ENCODE measurements around the gene ARHGAP24.

The ARHGAP24 gene

GRCh38 chr4:85736571-85736970 is 261.6 kb downstream of the ARHGAP24 start:
- Histone ChIP-seq H2BK5ac (ENCODE audit: low read depth, low read length, poor library complexity) (no peak overlapping the region), H2BK120ac (ENCODE audit: insufficient read depth, low read length, poor library complexity) (no peak overlapping the region), H3K18ac (ENCODE audit: low read length) (no peak overlapping the region), H2BK12ac (ENCODE audit: low read length) (no peak overlapping the region), H3K4me3 (ENCODE audit: low read depth, low read length) (no peak overlapping the region), H4K91ac (ENCODE audit: low read depth, low read length) (no peak overlapping the region), H3K79me1 (ENCODE audit: low read length) (no peaks in the 10 kb centered on the region), H3K9ac (ENCODE audit: low read length) (no peak overlapping the region), H2AFZ (ENCODE audit: insufficient read depth, low read length, poor library complexity) (no peak overlapping the region), H3K4me2 (ENCODE audit: low read length) (no peak overlapping the region), H4K8ac (ENCODE audit: low read depth, low read length) (no peak overlapping the region), H3K14ac (ENCODE audit: low read length) (no peak overlapping the region), H3K9me3 (ENCODE audit: insufficient read depth, low read depth, low read length) (no peaks in the 10 kb centered on the region), H3K23ac (ENCODE audit: low read length) (no peak overlapping the region), H3K4me1 (ENCODE audit: control insufficient read depth in 1 of 2, insufficient read depth in 2 of 2, low read length in 2 of 2) (no peaks in the 10 kb centered on the region), H3K36me3 (ENCODE audit: control insufficient read depth in 1 of 2, insufficient read depth in 2 of 2, low read length in 2 of 2) (no peaks in the 10 kb centered on the region), H3K4ac (ENCODE audit: low read depth, low read length) (no peak overlapping the region), H3K27me3 (ENCODE audit: insufficient read depth, low read length) (no peaks in the 10 kb centered on the region), H3K27ac (ENCODE audit: low read depth, low read length) (no peak overlapping the region), H3K79me2 (ENCODE audit: control insufficient read depth, insufficient read depth, low read length, poor library complexity) (no peaks in the 10 kb centered on the region), H2AK5ac (ENCODE audit: low read length) (no peak overlapping the region), H4K12ac (ENCODE audit: low read depth, low read length) (no peak overlapping the region)
- no CpG with 5 or more reads among the region's 2 CpGs for WGBS (ENCODE audit: extremely low coverage, insufficient coverage, insufficient read length)
- DNase-seq = no peak

- no peaks in the 10 kb centered on the region for H3K27me3 ChIP-seq (ENCODE audit: insufficient read depth, low read length)
- H3K79me2 ChIP-seq (ENCODE audit: control insufficient read depth, insufficient read depth, low read length, poor library complexity) = no peaks in the 10 kb centered on the region
- no peak overlapping the region for H4K12ac ChIP-seq (ENCODE audit: low read depth, low read length)
- no CpG with 5 or more reads among the region's 1 CpG for WGBS (ENCODE audit: extremely low coverage, insufficient coverage, insufficient read length)
- H2BK120ac ChIP-seq (ENCODE audit: insufficient read depth, low read length, poor library complexity) = no peak overlapping the region
- H3K18ac ChIP-seq (ENCODE audit: low read length) = no peak overlapping the region
- H4K91ac ChIP-seq (ENCODE audit: low read depth, low read length) = no peak overlapping the region
- no peak overlapping the region for H2BK12ac ChIP-seq (ENCODE audit: low read length)
- H3K27ac ChIP-seq (ENCODE audit: low read depth, low read length) = no peak overlapping the region
- no peaks in the 10 kb centered on the region for H3K36me3 ChIP-seq (ENCODE audit: control insufficient read depth in 1 of 2, insufficient read depth in 2 of 2, low read length in 2 of 2)
- no peak overlapping the region for H3K23ac ChIP-seq (ENCODE audit: low read length)
- no peak overlapping the region for H3K14ac ChIP-seq (ENCODE audit: low read length)
- peaks cover 0 to 2% of the 10 kb centered on the region in 2 experiments for H3K4me1 ChIP-seq (ENCODE audit: control insufficient read depth in 1 of 2, insufficient read depth in 2 of 2, low read length in 2 of 2)
- no peak overlapping the region for H3K9ac ChIP-seq (ENCODE audit: low read length)
- H4K8ac ChIP-seq (ENCODE audit: low read depth, low read length) = no peak overlapping the region
- no peaks in the 10 kb centered on the region for H3K79me1 ChIP-seq (ENCODE audit: low read length)
- H2AK5ac ChIP-seq (ENCODE audit: low read length) = no peak overlapping the region
- H2BK5ac ChIP-seq (ENCODE audit: low read depth, low read length, poor library complexity) = no peak overlapping the region
- DNase-seq = no peak
- H3K4me2 ChIP-seq (ENCODE audit: low read length) = no peak overlapping the region
- no peak overlapping the region for H3K4ac ChIP-seq (ENCODE audit: low read depth, low read length)
- H2AFZ ChIP-seq (ENCODE audit: insufficient read depth, low read length, poor library complexity) = no peak overlapping the region
- H3K4me3 ChIP-seq (ENCODE audit: low read depth, low read length) = no peak overlapping the region
- H3K9me3 ChIP-seq (ENCODE audit: insufficient read depth, low read depth, low read length) = no peaks in the 10 kb centered on the region
These were observed 262.3 kb downstream of the ARHGAP24 start for GRCh38 chr4:85737254-85737653.

- no peak overlapping the region for H2BK120ac ChIP-seq (ENCODE audit: insufficient read depth, low read length, poor library complexity)
- no peaks in the 10 kb centered on the region for H3K9me3 ChIP-seq (ENCODE audit: insufficient read depth, low read depth, low read length)
- H2AK5ac ChIP-seq (ENCODE audit: low read length) = no peak overlapping the region
- WGBS (ENCODE audit: extremely low coverage, insufficient coverage, insufficient read length) = no CpG with 5 or more reads among the region's 2 CpGs
- H3K4me3 ChIP-seq (ENCODE audit: low read depth, low read length) = no peak overlapping the region
- no peak overlapping the region for H4K8ac ChIP-seq (ENCODE audit: low read depth, low read length)
- H3K27ac ChIP-seq (ENCODE audit: low read depth, low read length) = no peak overlapping the region
- H4K12ac ChIP-seq (ENCODE audit: low read depth, low read length) = no peak overlapping the region
- peaks cover 0 to 2% of the 10 kb centered on the region in 2 experiments for H3K4me1 ChIP-seq (ENCODE audit: control insufficient read depth in 1 of 2, insufficient read depth in 2 of 2, low read length in 2 of 2)
- no peak for DNase-seq
- H3K4me2 ChIP-seq (ENCODE audit: low read length) = no peak overlapping the region
- no peak overlapping the region for H3K18ac ChIP-seq (ENCODE audit: low read length)
- H3K36me3 ChIP-seq (ENCODE audit: control insufficient read depth in 1 of 2, insufficient read depth in 2 of 2, low read length in 2 of 2) = no peaks in the 10 kb centered on the region
- H3K14ac ChIP-seq (ENCODE audit: low read length) = no peak overlapping the region
- H3K27me3 ChIP-seq (ENCODE audit: insufficient read depth, low read length) = no peaks in the 10 kb centered on the region
- H3K4ac ChIP-seq (ENCODE audit: low read depth, low read length) = no peak overlapping the region
- H4K91ac ChIP-seq (ENCODE audit: low read depth, low read length) = no peak overlapping the region
- no peak overlapping the region for H3K23ac ChIP-seq (ENCODE audit: low read length)
- H2BK5ac ChIP-seq (ENCODE audit: low read depth, low read length, poor library complexity) = no peak overlapping the region
- no peak overlapping the region for H3K9ac ChIP-seq (ENCODE audit: low read length)
- H2BK12ac ChIP-seq (ENCODE audit: low read length) = no peak overlapping the region
- no peaks in the 10 kb centered on the region for H3K79me1 ChIP-seq (ENCODE audit: low read length)
- H3K79me2 ChIP-seq (ENCODE audit: control insufficient read depth, insufficient read depth, low read length, poor library complexity) = no peaks in the 10 kb centered on the region
- no peak overlapping the region for H2AFZ ChIP-seq (ENCODE audit: insufficient read depth, low read length, poor library complexity)
These were observed 263.8 kb downstream of the ARHGAP24 start for GRCh38 chr4:85738721-85739120.

- Histone ChIP-seq H3K9me3 (ENCODE audit: insufficient read depth, low read depth, low read length) (no peaks in the 10 kb centered on the region), H4K8ac (ENCODE audit: low read depth, low read length) (no peak overlapping the region), H3K79me1 (ENCODE audit: low read length) (no peaks in the 10 kb centered on the region), H3K79me2 (ENCODE audit: control insufficient read depth, insufficient read depth, low read length, poor library complexity) (no peaks in the 10 kb centered on the region), H3K18ac (ENCODE audit: low read length) (no peak overlapping the region), H3K9ac (ENCODE audit: low read length) (no peak overlapping the region), H2AFZ (ENCODE audit: insufficient read depth, low read length, poor library complexity) (no peak overlapping the region), H3K14ac (ENCODE audit: low read length) (no peak overlapping the region), H4K91ac (ENCODE audit: low read depth, low read length) (no peak overlapping the region), H3K4me1 (ENCODE audit: control insufficient read depth in 1 of 2, insufficient read depth in 2 of 2, low read length in 2 of 2) (peaks cover 0 to 2% of the 10 kb centered on the region in 2 experiments), H2BK12ac (ENCODE audit: low read length) (no peak overlapping the region), H3K36me3 (ENCODE audit: control insufficient read depth in 1 of 2, insufficient read depth in 2 of 2, low read length in 2 of 2) (no peaks in the 10 kb centered on the region), H2AK5ac (ENCODE audit: low read length) (no peak overlapping the region), H3K4me3 (ENCODE audit: low read depth, low read length) (no peak overlapping the region), H3K4me2 (ENCODE audit: low read length) (no peak overlapping the region), H3K27ac (ENCODE audit: low read depth, low read length) (no peak overlapping the region), H4K12ac (ENCODE audit: low read depth, low read length) (no peak overlapping the region), H3K4ac (ENCODE audit: low read depth, low read length) (no peak overlapping the region), H3K27me3 (ENCODE audit: insufficient read depth, low read length) (no peaks in the 10 kb centered on the region), H2BK5ac (ENCODE audit: low read depth, low read length, poor library complexity) (no peak overlapping the region), H3K23ac (ENCODE audit: low read length) (no peak overlapping the region), H2BK120ac (ENCODE audit: insufficient read depth, low read length, poor library complexity) (no peak overlapping the region)
- DNase-seq = no peak
- WGBS (ENCODE audit: extremely low coverage, insufficient coverage, insufficient read length) = no CpG with 5 or more reads among the region's 5 CpGs
These were observed 265.5 kb downstream of the ARHGAP24 start for GRCh38 chr4:85740431-85740861.
